Measurements from ENCODE around the gene LTA. TPM values are rescaled to one million over a fixed set of nuclear protein-coding genes. Genes with fewer than 3 reads are reported as not detected.

Gene LTA
- total and polyA plus RNA-seq, 4 donors = 0.05 TPM; not detected in 3

DNA sequence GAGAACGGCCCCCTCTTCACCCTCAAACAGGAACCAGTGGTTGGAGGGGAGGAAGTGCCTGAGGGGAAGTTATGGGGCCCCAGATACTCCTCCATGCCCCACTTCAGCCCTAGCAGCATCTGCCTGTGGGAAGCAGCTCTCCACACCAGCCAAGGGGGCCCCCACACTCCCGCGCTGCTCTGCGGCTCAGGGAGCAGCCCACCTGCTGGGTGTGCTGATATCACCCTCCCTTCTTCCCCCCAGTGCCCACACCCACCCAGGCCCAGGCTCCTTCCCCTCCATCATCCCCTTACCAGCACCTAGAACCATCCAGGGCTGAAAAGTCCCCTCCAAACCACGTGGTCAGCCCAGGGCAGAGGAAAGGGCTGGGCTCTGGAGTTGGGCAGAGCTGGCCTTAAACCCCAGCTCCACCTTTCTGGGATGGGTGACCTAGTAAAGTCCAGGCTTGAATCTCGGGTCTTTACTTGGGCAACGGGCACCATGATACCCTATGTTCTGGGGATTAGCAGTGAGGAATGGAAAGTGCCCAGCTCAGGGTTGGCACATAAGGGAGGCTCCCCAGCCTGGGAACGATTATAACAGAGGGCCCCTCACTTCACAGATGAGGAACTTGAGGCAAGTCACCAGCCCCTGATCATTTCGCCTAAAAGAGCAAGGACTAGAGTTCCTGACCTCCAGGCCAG lies 14.7 kb downstream of the LTA start:
- Histone ChIP-seq H3K36me3 (ENCODE audit: control insufficient read depth in 4 of 4, insufficient read depth in 3 of 4, low read depth in 1 of 4, low read length in 3 of 4) (no peaks in the 10 kb centered on the region), H3K27me3 (ENCODE audit: control insufficient read depth in 4 of 4, insufficient read depth in 4 of 4, low read length in 3 of 4) (no peaks in the 10 kb centered on the region), H3K9ac (ENCODE audit: low read depth in 1 of 2, low read length in 2 of 2) (peak overlapping the region in 1 of 2 donors; percentile 23), H3K4me1 (ENCODE audit: control insufficient read depth in 4 of 4, insufficient read depth in 4 of 4, low read length in 3 of 4) (peaks cover 0 to 6% (median 2%) of the 10 kb centered on the region in 4 donors), H3K4me3 (ENCODE audit: low read depth in 1 of 3, low read length in 3 of 3) (peak overlapping the region in 1 of 3 donors; percentile 2), H3K9me3 (ENCODE audit: control insufficient read depth in 4 of 4, low read length in 3 of 4) (no peaks in the 10 kb centered on the region), H3K27ac (ENCODE audit: low read depth in 1 of 2, low read length in 2 of 2) (peak overlapping the region; percentile 48 to 54)
- 57% methylated on average over 9 of the region's 9 CpGs for whole genome bisulfite sequencing
- TF ChIP-seq HNF4A (conservative IDR thresholded peaks at IDR 0.05) (no peak), EGR1 (IDR thresholded peaks at IDR 0.05; ENCODE audit: low read depth in 2 of 2) (no peak), ZBTB33 (IDR thresholded peaks at IDR 0.05) (no peak), RAD21 (IDR thresholded peaks at IDR 0.05) (no peak), FOXA1 (IDR thresholded peaks at IDR 0.05) (no peak)
- TF ChIP-seq, protein P1, sequence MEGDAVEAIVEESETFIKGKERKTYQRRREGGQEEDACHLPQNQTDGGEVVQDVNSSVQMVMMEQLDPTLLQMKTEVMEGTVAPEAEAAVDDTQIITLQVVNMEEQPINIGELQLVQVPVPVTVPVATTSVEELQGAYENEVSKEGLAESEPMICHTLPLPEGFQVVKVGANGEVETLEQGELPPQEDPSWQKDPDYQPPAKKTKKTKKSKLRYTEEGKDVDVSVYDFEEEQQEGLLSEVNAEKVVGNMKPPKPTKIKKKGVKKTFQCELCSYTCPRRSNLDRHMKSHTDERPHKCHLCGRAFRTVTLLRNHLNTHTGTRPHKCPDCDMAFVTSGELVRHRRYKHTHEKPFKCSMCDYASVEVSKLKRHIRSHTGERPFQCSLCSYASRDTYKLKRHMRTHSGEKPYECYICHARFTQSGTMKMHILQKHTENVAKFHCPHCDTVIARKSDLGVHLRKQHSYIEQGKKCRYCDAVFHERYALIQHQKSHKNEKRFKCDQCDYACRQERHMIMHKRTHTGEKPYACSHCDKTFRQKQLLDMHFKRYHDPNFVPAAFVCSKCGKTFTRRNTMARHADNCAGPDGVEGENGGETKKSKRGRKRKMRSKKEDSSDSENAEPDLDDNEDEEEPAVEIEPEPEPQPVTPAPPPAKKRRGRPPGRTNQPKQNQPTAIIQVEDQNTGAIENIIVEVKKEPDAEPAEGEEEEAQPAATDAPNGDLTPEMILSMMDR (IDR thresholded peaks at IDR 0.05; ENCODE audit: low read depth, low read length, missing input control) = no peak
- TF ChIP-seq, protein P2, sequence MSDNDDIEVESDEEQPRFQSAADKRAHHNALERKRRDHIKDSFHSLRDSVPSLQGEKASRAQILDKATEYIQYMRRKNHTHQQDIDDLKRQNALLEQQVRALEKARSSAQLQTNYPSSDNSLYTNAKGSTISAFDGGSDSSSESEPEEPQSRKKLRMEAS (IDR thresholded peaks at IDR 0.05) = no peak
- DNase-seq (ENCODE audit: low spot score) = no peak

GRCh38 chr6:31587791-31588777 lies 16.0 kb downstream of the LTA start:
- Histone ChIP-seq H3K36me3 (ENCODE audit: control insufficient read depth in 4 of 4, insufficient read depth in 3 of 4, low read depth in 1 of 4, low read length in 3 of 4) (no peaks in the 10 kb centered on the region), H3K9ac (ENCODE audit: low read depth in 1 of 2, low read length in 2 of 2) (no peak overlapping the region), H3K4me3 (ENCODE audit: low read depth in 1 of 3, low read length in 3 of 3) (no peak overlapping the region), H3K4me1 (ENCODE audit: control insufficient read depth in 4 of 4, insufficient read depth in 4 of 4, low read length in 3 of 4) (peaks cover 0 to 3% (median 0%) of the 10 kb centered on the region in 4 donors), H3K27ac (ENCODE audit: low read depth in 1 of 2, low read length in 2 of 2) (no peak overlapping the region), H3K27me3 (ENCODE audit: control insufficient read depth in 4 of 4, insufficient read depth in 4 of 4, low read length in 3 of 4) (no peaks in the 10 kb centered on the region), H3K9me3 (ENCODE audit: control insufficient read depth in 4 of 4, low read length in 3 of 4) (no peaks in the 10 kb centered on the region)
- TF ChIP-seq RXRA (IDR thresholded peaks at IDR 0.05) (no peak), YY1 (IDR thresholded peaks at IDR 0.05) (no peak), REST (IDR thresholded peaks at IDR 0.05) (no peak), JUND (IDR thresholded peaks at IDR 0.05) (no peak), GABPA (IDR thresholded peaks at IDR 0.05 in 1 of 2, conservative IDR thresholded peaks at IDR 0.05 in 1 of 2) (no peak), SP1 (IDR thresholded peaks at IDR 0.05) (no peak), EGR1 (IDR thresholded peaks at IDR 0.05; ENCODE audit: low read depth in 2 of 2) (no peak), FOXA2 (IDR thresholded peaks at IDR 0.05) (no peak)
- TF ChIP-seq, protein P1 (IDR thresholded peaks at IDR 0.05; ENCODE audit: low read depth, low read length, missing input control) = no peak
- TF ChIP-seq, protein P2 (IDR thresholded peaks at IDR 0.05) = no peak
- no peak for DNase-seq (ENCODE audit: low spot score)
- 76% methylated on average over 12 of the region's 12 CpGs for WGBS

Measured in liver (tissue), 9 donors.